Motor neuron (in vitro differentiated cells): Measurements from ENCODE around the gene DLG2. TPM values are rescaled to one million over a fixed set of nuclear protein-coding genes. Genes with fewer than 3 reads are reported as not detected.
A peak's percentile ranks its signal among the peaks of the same experiment; 100 is the strongest.
"Not testable (repeated sequence)": the region's sequence is repeated elsewhere in the genome, so short reads cannot be mapped to it uniquely, and the experiment has no call there.

Experiments used
- ATAC-seq, 8 experiments: fragments of 200-7000 bp; cut with Tn5 transposase; replicated peaks in 6 of 8; 2 replicates each; pipeline ENCODE4 v1.8.0; 2021; ENCODE audit warnings: mild to moderate bottlenecking in 8 of 8, moderate library complexity in 8 of 8
- H3K27ac ChIP-seq, 2 donors: fragments of 250-450 bp; sonication (Bioruptor Pico); 2 replicates each; pipeline ENCODE4 v1.9.0; 2021; ENCODE audit warnings: antibody characterized with exemption in 2 of 2, mild to moderate bottlenecking in 2 of 2, moderate library complexity in 1 of 2
- H3K4me1 ChIP-seq, 2 donors: fragments of 250-450 bp; sonication (Bioruptor Pico); replicated peaks in 1 of 2; 2 replicates each; pipeline ENCODE4 v1.6.1; 2021; ENCODE audit warnings: antibody characterized with exemption in 2 of 2, mild to moderate bottlenecking in 2 of 2, moderate library complexity in 1 of 2
- H3K4me3 ChIP-seq, 5 donors: fragments of 250-450 bp; sonication (Bioruptor Pico); 2 replicates each; pipeline ENCODE4 v1.9.0; 2021; ENCODE audit warnings: antibody characterized with exemption in 5 of 5, mild to moderate bottlenecking in 5 of 5, moderate library complexity in 4 of 5
- WGBS, 10 experiments: fragments of 450-650 bp; shearing (Covaris generic); methylation state at CpG; one replicate each; pipeline ENCODE4 v1.0.0; 2022; 5-methylcytosine and 5-hydroxymethylcytosine counted together
- in situ Hi-C, 9 experiments: fragments of 400-800 bp; cut with MboI; loops; one replicate each; pipeline ENCODE4 v1.15.0; 2021; ENCODE audit warnings: low sequenced_read_pairs in 9 of 9, low pct_unique_long_range_greater_than_20kb in 2 of 9; ENCODE audit not compliant: unreplicated experiment in 9 of 9
- total RNA-seq, 8 experiments: library from RNA; unstranded; fragments of 300-600 nt; gene quantifications; 2 replicates each; pipeline versions ENCODE4 v1.2.3 to v1.2.4, GENCODE V29; 2022

DLG2 gene
- total RNA-seq, 8 experiments from 2014 or later: 1.3 to 17.5 (median 6.5) TPM

- ATAC-seq: no peak
- in situ Hi-C loops: no loop called here
- no peak overlapping the region for H3K27ac ChIP-seq
Observed at GRCh38 chr11:85257837-85258236, 369.3 kb downstream of the DLG2 start.

GRCh38 chr11:85256433-85256832, 370.7 kb downstream of the DLG2 start:
- in situ Hi-C loops: no loop called here
- Histone ChIP-seq H3K27ac (no peak overlapping the region), H3K4me1 (no peaks in the 10 kb centered on the region), H3K4me3 (no peak overlapping the region)
- ATAC-seq: no peak
- 47 to 100% (median 77%) methylated on average over 2 to 5 of the region's 7 CpGs; no CpG with 5 or more reads in 3 of the 10 experiments for WGBS, 10 experiments

More at GRCh38 chr11:85257837-85258236, 369.3 kb downstream of the DLG2 start:
- Histone ChIP-seq H3K4me3 (no peak overlapping the region), H3K4me1 (no peaks in the 10 kb centered on the region)

GRCh38 chr11:85249482-85249881, 377.7 kb downstream of the DLG2 start:
- no peaks in the 10 kb centered on the region for H3K4me1 ChIP-seq
- in situ Hi-C loops: no loop called here
- no peak for ATAC-seq

GRCh38 chr11:85247797-85248196, 379.3 kb downstream of the DLG2 start:
- H3K27ac ChIP-seq: no peak overlapping the region
- 45 to 96% (median 74%) methylated on average over 2 to 3 of the region's 3 CpGs for WGBS, 10 experiments

More at GRCh38 chr11:85249482-85249881, 377.7 kb downstream of the DLG2 start:
- H3K4me3 ChIP-seq: no peak overlapping the region
- H3K27ac ChIP-seq: no peak overlapping the region

GRCh38 chr11:85238906-85239305, 388.2 kb downstream of the DLG2 start:
- ATAC-seq: no peak
- WGBS, 10 experiments: 0 to 100% (median 60%) methylated on average over 1 of the region's 1 CpG; no CpG with 5 or more reads in 3 of the 10 experiments
- no peaks in the 10 kb centered on the region for H3K4me1 ChIP-seq
- in situ Hi-C loops: no loop called here
- no peak overlapping the region for H3K27ac ChIP-seq
- no peak overlapping the region for H3K4me3 ChIP-seq

More at GRCh38 chr11:85247797-85248196, 379.3 kb downstream of the DLG2 start:
- in situ Hi-C loops: no loop called here
- Histone ChIP-seq H3K4me3 (no peak overlapping the region), H3K4me1 (no peaks in the 10 kb centered on the region)
- peak in 1 of 8 experiments; percentile 35 for ATAC-seq

GRCh38 chr11:85238038-85238437, 389.1 kb downstream of the DLG2 start:
- in situ Hi-C loops, H3K27ac ChIP-seq, ATAC-seq, H3K4me3 ChIP-seq, H3K4me1 ChIP-seq: not testable (repeated sequence)
- WGBS, 10 experiments: 37 to 100% (median 83%) methylated on average over 1 to 2 of the region's 2 CpGs

DNA sequence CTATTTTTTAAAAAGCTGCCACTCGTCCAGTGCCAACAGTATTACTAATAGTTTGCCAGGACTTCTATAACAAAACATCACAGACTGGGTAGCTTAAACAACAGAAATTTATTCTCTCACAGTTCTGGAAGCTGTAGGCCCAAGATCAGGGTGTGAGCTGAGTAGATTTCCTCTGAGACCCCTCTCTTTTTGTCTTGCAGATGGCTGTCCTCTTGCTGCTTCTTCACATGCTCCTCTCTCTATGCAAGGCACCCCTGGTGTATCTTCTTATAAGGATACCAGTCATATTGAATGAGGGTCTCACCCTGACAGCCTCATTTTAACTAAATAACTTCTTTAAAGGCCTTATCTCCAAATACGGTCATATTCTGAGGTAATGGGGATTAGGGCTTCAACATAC, 390.9 kb downstream of the DLG2 start:
- 17 to 92% (median 45%) methylated on average over 1 to 2 of the region's 2 CpGs; no CpG with 5 or more reads in 2 of the 10 experiments for WGBS, 10 experiments
- H3K4me1 ChIP-seq: no peaks in the 10 kb centered on the region
- H3K4me3 ChIP-seq: no peak overlapping the region
- H3K27ac ChIP-seq: no peak overlapping the region
- in situ Hi-C loops: no loop called here
- ATAC-seq: no peak

DNA sequence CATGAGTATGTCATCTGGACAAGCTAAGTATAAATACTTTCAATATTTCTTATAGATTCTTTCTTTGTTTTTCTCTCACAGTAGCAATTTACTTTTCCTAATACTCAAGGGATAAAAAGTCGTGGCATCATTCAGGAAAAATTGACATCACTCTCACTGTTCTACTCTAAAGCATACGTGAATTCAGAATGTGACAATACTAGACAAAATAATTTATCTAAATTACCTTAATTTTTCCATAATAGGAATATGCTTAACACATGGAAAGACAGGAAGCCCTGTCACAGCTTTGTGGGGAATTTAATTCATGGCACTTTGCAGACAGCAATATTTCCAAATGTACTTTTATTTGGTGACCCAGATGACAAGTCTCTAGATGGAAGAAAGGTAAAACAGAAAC, 394.6 kb downstream of the DLG2 start:
- WGBS, 10 experiments: 0 to 92% (median 78%) methylated on average over 1 to 2 of the region's 2 CpGs; no CpG with 5 or more reads in 2 of the 10 experiments
- in situ Hi-C loops: no loop called here

DNA sequence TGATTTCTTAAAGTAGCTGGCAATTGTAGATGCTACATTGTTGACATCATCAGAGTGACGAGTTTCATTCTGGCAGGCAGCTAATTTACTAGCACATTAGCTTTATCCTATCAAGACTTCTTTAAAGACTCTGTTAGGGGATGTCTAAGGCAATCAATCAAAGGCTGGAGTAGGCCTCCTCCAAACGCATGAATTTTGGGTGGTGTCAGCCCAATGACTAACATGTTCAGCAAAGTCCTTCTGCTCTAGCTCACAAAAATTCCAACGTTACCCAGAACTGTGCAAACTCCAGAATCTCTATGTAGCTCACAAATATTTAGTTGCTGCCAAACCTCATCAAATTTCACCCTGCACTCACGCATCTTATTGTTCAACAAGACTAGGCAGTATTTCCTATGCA, 395.6 kb downstream of the DLG2 start:
- in situ Hi-C loops: no loop called here
- Histone ChIP-seq H3K27ac (no peak overlapping the region), H3K4me3 (no peak overlapping the region), H3K4me1 (no peaks in the 10 kb centered on the region)
- 0 to 93% (median 81%) methylated on average over 1 to 4 of the region's 4 CpGs; no CpG with 5 or more reads in 1 of the 10 experiments for WGBS, 10 experiments
- ATAC-seq: peak in 2 of 8 experiments; percentile 51 to 68

More for the DNA sequence above, 394.6 kb downstream of the DLG2 start:
- no peak overlapping the region for H3K4me3 ChIP-seq
- ATAC-seq: no peak
- H3K27ac ChIP-seq: no peak overlapping the region
- no peaks in the 10 kb centered on the region for H3K4me1 ChIP-seq

DNA sequence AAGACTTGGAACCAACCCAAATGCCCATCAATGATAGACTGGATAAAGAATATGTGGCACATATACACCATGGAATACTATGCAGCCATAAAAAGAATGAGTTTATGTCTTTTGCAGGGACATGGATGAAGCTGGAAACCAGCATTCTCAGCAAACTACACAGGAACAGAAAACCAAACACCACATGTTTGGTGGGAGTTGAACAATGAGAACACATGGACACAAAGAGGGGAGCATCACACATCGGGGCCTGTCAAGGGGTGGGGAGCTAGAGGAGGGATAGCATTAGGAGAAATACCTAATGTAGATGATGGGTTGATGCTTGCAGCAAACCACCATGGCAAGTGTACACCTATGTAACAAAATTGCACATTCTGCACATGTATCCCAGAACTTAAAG, 397.4 kb downstream of the DLG2 start:
- ATAC-seq, H3K27ac ChIP-seq, H3K4me3 ChIP-seq, H3K4me1 ChIP-seq, in situ Hi-C loops: not testable (repeated sequence)
- WGBS, 10 experiments: 80 to 100% methylated on average over 1 of the region's 1 CpG; no CpG with 5 or more reads in 8 of the 10 experiments

GRCh38 chr11:85196968-85197367, 430.2 kb downstream of the DLG2 start:
- WGBS, 10 experiments: 5 to 100% (median 67%) methylated on average over 1 to 2 of the region's 2 CpGs
- Histone ChIP-seq H3K4me3 (no peak overlapping the region), H3K27ac (no peak overlapping the region), H3K4me1 (no peaks in the 10 kb centered on the region)
- no peak for ATAC-seq
- in situ Hi-C loops: no loop called here

DNA sequence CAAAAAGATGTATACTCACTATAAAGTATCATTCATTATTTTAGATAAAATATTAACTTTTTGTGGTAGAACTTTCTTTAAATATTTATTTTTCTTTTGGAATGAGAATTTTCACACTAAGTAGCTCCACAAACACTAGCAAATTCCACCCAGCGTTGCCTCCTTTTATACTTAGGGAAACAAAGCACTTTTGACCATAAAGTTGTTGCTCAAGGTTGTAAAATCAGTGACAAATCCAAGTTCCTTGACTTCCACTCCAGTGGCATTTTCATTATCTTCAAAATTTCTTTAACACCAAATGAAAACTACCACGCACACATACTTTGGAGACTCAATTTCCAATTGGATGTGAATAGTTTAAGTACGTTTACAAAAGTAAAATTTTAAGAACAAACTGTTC, 431.2 kb downstream of the DLG2 start:
- in situ Hi-C loops: no loop called here
- no peak for ATAC-seq
- WGBS, 10 experiments: 24 to 96% (median 61%) methylated on average over 3 of the region's 3 CpGs; no CpG with 5 or more reads in 2 of the 10 experiments
- H3K27ac ChIP-seq: no peak overlapping the region
- no peaks in the 10 kb centered on the region for H3K4me1 ChIP-seq
- H3K4me3 ChIP-seq: no peak overlapping the region

GRCh38 chr11:85187992-85188391, 439.2 kb downstream of the DLG2 start:
- Histone ChIP-seq H3K27ac (no peak overlapping the region), H3K4me1 (peaks cover 0 to 7% of the 10 kb centered on the region in 2 donors), H3K4me3 (no peak overlapping the region)
- in situ Hi-C loops: no loop called here
- WGBS, 10 experiments: 63 to 100% (median 86%) methylated on average over 1 of the region's 1 CpG; no CpG with 5 or more reads in 5 of the 10 experiments
- no peak for ATAC-seq

DNA sequence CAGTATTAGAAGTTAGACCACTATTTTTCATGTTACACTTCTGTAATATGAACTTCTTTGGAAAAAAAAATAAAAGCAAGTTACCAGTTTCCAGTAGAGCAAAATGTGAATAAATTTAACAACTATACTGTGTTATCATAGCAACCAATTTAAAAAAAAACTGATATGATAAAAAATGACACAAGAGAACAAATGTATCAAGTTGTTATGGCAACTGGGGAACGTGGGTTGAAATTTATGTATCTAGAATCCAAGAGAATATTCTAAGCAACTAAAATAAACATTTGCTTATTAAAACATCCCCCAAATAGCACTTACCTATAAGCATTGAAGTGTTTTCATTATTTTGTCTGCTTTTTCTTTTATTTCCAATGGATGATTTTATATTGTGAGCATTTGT, 442.4 kb downstream of the DLG2 start:
- 0 to 94% (median 35%) methylated on average over 1 of the region's 1 CpG; no CpG with 5 or more reads in 2 of the 10 experiments for WGBS, 10 experiments
- Histone ChIP-seq H3K4me1 (peaks cover 6 to 20% of the 10 kb centered on the region in 2 donors), H3K4me3 (no peak overlapping the region), H3K27ac (no peak overlapping the region)
- no peak for ATAC-seq
- in situ Hi-C loops: no loop called here
